GM12864 (cell line): ENCODE results near the gene DNAJC6.
"Not testable (repeated sequence)": the region's sequence is repeated elsewhere in the genome, so short reads cannot be mapped to it uniquely, and the experiment has no call there.

Source experiments
- DNase-seq: peaks from one replicate; pipeline ENCODE4 v3.0.0-alpha.2; 2011; ENCODE audit warnings: low read depth
- H3K4me3 ChIP-seq: 2 replicates; pipeline ENCODE4 v1.5.1; 2011; ENCODE audit warnings: mild to moderate bottlenecking, low read depth, low read length, control low read depth
- CTCF ChIP-seq: IDR thresholded peaks from 2 replicates; pipeline ENCODE4 v1.5.1; 2011; ENCODE audit warnings: low read depth, mild to moderate bottlenecking, moderate library complexity, low read length, control low read depth, inconsistent platforms; ENCODE audit errors: missing control alignments

Gene DNAJC6

GRCh38 chr1:65444128-65444640 is 134.8 kb downstream of the DNAJC6 start:
- H3K4me3 ChIP-seq = no peak overlapping the region
- no peak for DNase-seq
- TF ChIP-seq CTCF = no peak

GRCh38 chr1:65445837-65446236 is 136.5 kb downstream of the DNAJC6 start:
- no peak overlapping the region for H3K4me3 ChIP-seq
- no peak for DNase-seq
- no peak for TF ChIP-seq CTCF

- no peak for TF ChIP-seq CTCF
- no peak overlapping the region for H3K4me3 ChIP-seq
- no peak for DNase-seq
Observed at GRCh38 chr1:65449214-65449823, 140.0 kb downstream of the DNAJC6 start.

GRCh38 chr1:65455678-65456077 is 146.3 kb downstream of the DNAJC6 start:
- not testable (repeated sequence) for H3K4me3 ChIP-seq, DNase-seq

GRCh38 chr1:65456481-65456880 is 147.1 kb downstream of the DNAJC6 start:
- H3K4me3 ChIP-seq = no peak overlapping the region
- no peak for DNase-seq
- no peak for TF ChIP-seq CTCF

- no peak for DNase-seq
- no peak for TF ChIP-seq CTCF
- no peak overlapping the region for H3K4me3 ChIP-seq
Observed at GRCh38 chr1:65457868-65458267, 148.5 kb downstream of the DNAJC6 start.

GRCh38 chr1:65458730-65459396 is 149.5 kb downstream of the DNAJC6 start:
- DNase-seq = no peak
- no peak for TF ChIP-seq CTCF
- H3K4me3 ChIP-seq = no peak overlapping the region
